Testis (tissue), 3 donors: ENCODE results near the gene SYPL1. TPM values are rescaled to one million over a fixed set of nuclear protein-coding genes. Genes with fewer than 3 reads are reported as not detected.

Experiments used
- DNase-seq: peaks from one replicate; pipeline ENCODE4 v3.0.0-alpha.2; 2019
- H3K27ac ChIP-seq, 2 donors: fragments of 200-600 bp; sonication (generic); one replicate each; pipeline ENCODE4 v1.5.1; 2019
- H3K27me3 ChIP-seq: fragments of 200-600 bp; sonication (generic); one replicate; pipeline ENCODE4 v1.5.1; 2019
- H3K36me3 ChIP-seq: fragments of 200-600 bp; sonication (generic); one replicate; pipeline ENCODE4 v1.5.1; 2017; ENCODE audit warnings: low read depth; ENCODE audit errors: missing control alignments
- H3K4me1 ChIP-seq: fragments of 200-600 bp; sonication (generic); one replicate; pipeline ENCODE4 v1.5.1; 2019
- H3K4me3 ChIP-seq, 2 donors: fragments of 200-600 bp; sonication (generic); one replicate each; pipeline ENCODE4 v1.5.1; 2017 to 2019
- H3K9me3 ChIP-seq: fragments of 200-600 bp; sonication (generic); one replicate; pipeline ENCODE4 v1.5.1; 2017
- CTCF ChIP-seq, 3 experiments: fragments of 450-650 bp in 2 of 3; fragments of 200-600 bp in 1 of 3; sonication (generic) in 1 of 3; IDR thresholded peaks; one replicate each; pipeline ENCODE4 v1.5.1; 2016 to 2019; ENCODE audit warnings: antibody characterized with exemption in 3 of 3, mild to moderate bottlenecking in 2 of 3, moderate library complexity in 1 of 3
- POLR2A ChIP-seq: fragments of 450-650 bp; IDR thresholded peaks from one replicate; pipeline ENCODE4 v1.6.1; 2017; ENCODE audit warnings: antibody characterized with exemption, mild to moderate bottlenecking, moderate library complexity
- WGBS, 2 donors: methylation state at CpG; one replicate each; pipeline ENCODE4 v1.1.5; 2018; 5-methylcytosine and 5-hydroxymethylcytosine counted together
- intact Hi-C: fragments of 100-400 bp; cut with DNase I; formaldehyde crosslinking; loops from one replicate; pipeline ENCODE4 v1.15.1; 2023; ENCODE audit warnings: low total_unique reads
- polyA plus RNA-seq: library from polyadenylated mRNA; stranded (reverse); fragments of 350-450 nt; fragmentation: Illumina TruSeq; extraction: RNeasy Lipid Tissue Mini Kit (QIAGEN cat#74804); gene quantifications from one replicate; pipeline ENCODE4 v1.2.3, GENCODE V29; 2014; ENCODE audit warnings: low read depth, low replicate concordance; ENCODE audit not compliant: insufficient read depth
- total RNA-seq, 2 donors: library from RNA; depleted of rRNA; stranded (reverse); fragments of >200 nt; gene quantifications; one replicate each; pipeline ENCODE4 v1.2.3, GENCODE V29; 2016

Gene SYPL1
- total and polyA plus RNA-seq, 3 donors from 2014 or later, result 100.0 to 209 (median 116) TPM

GRCh38 chr7:106111655-106112117 is 426 bp downstream of the SYPL1 start:
- peak overlapping the region; percentile 89 to 91 for H3K4me3 ChIP-seq
- intact Hi-C loops, result no loop called here
- H3K36me3 ChIP-seq, result no peaks in the 10 kb centered on the region
- H3K27ac ChIP-seq, result peak overlapping the region; percentile 85 to 100
- TF ChIP-seq POLR2A (no peak), CTCF (IDR thresholded peaks at IDR 0.05) (no peak)
- no peaks in the 10 kb centered on the region for H3K27me3 ChIP-seq
- DNase-seq, result peak; percentile 38
- WGBS, 2 donors, result 0 to 1% methylated on average over 19 to 21 of the region's 53 CpGs
- no peaks in the 10 kb centered on the region for H3K9me3 ChIP-seq
- H3K4me1 ChIP-seq, result peaks cover 27% of the 10 kb centered on the region

DNA sequence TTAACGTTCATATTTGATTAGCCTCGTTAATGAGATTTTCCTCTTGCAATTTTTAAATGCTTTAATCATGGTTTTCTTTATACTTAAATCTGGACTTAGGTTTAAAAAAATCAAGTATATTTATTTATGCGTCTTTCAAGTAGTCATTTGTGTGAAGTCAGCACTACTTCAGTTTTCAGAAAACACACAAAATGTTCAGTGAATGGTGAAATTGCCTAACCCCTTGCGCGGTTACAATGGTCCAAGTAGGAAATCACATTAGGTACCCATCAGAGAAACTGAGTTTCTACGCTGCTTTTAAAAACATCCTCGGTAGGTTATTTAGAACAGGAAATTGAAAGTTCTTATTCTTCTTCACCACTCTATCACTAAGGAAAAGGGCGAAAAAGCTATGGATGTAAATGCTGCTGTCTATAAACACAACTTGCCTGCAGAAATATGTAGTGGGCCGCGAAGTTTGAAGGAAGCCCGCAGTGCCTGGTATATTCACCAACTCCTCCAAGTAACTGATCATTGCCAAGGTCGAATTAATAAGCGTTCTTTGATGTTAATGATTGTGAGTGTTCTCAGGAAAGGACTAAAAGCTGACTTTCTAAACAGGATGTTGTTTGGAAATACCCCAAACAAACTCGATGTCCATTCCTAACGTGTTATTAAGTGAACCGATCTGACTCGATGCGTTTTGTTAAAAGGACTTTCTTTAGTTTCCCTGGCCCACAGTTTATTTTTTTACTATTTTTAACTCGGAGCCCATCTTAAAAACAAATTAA is 1.0 kb downstream of the SYPL1 start:
- intact Hi-C loops, result no loop called here

DNA sequence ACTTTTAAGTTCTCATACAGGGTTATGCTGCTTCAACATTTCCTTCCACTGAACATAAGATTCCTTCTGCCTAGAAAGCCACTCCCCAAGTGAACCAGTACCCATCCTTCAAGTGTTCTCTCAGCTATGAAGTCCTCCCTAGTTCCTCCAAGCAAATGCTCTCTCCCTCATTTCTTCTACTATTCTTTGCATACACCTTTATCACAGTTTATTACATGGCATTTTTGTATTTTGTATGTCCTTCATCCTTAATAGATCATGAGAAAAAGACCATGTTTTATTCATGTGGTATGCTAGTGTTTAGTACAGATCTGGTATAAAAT is 1.9 kb downstream of the SYPL1 start:
- Histone ChIP-seq H3K36me3 (no peaks in the 10 kb centered on the region), H3K4me3 (no peak overlapping the region), H3K4me1 (peaks cover 27% of the 10 kb centered on the region), H3K9me3 (no peaks in the 10 kb centered on the region), H3K27ac (peak overlapping the region in 1 of 2 donors; percentile 100), H3K27me3 (no peaks in the 10 kb centered on the region)
- DNase-seq, result no peak
- TF ChIP-seq CTCF (IDR thresholded peaks at IDR 0.05), result no peak
- no peak for TF ChIP-seq POLR2A
- intact Hi-C loops, result no loop called here

More for the DNA sequence above, 1.0 kb downstream of the SYPL1 start:
- Histone ChIP-seq H3K27ac (peak overlapping the region; percentile 85 to 100), H3K4me3 (peak overlapping the region; percentile 89 to 91), H3K36me3 (no peaks in the 10 kb centered on the region), H3K4me1 (peaks cover 27% of the 10 kb centered on the region), H3K27me3 (no peaks in the 10 kb centered on the region), H3K9me3 (no peaks in the 10 kb centered on the region)
- DNase-seq, result no peak
- 13 to 14% methylated on average over 19 of the region's 19 CpGs for WGBS, 2 donors
- no peak for TF ChIP-seq CTCF (IDR thresholded peaks at IDR 0.05)
- no peak for TF ChIP-seq POLR2A

GRCh38 chr7:106109521-106110237 is 2.4 kb downstream of the SYPL1 start:
- TF ChIP-seq CTCF (IDR thresholded peaks at IDR 0.05) (no peak), POLR2A (no peak)
- intact Hi-C loops, result no loop called here
- H3K27me3 ChIP-seq, result no peaks in the 10 kb centered on the region
- H3K9me3 ChIP-seq, result no peaks in the 10 kb centered on the region
- H3K4me3 ChIP-seq, result no peak overlapping the region
- no peaks in the 10 kb centered on the region for H3K36me3 ChIP-seq
- WGBS, 2 donors, result 72 to 80% methylated on average over 6 of the region's 6 CpGs
- peak overlapping the region in 1 of 2 donors; percentile 100 for H3K27ac ChIP-seq
- H3K4me1 ChIP-seq, result peaks cover 25% of the 10 kb centered on the region
- DNase-seq, result no peak
